Right lung (tissue), 5 donors: ENCODE results near the gene PLD1. TPM values are rescaled to one million over a fixed set of nuclear protein-coding genes. Genes with fewer than 3 reads are reported as not detected.
"Not testable (repeated sequence)": the region's sequence is repeated elsewhere in the genome, so short reads cannot be mapped to it uniquely, and the experiment has no call there.

Experiments
- DNase-seq, 2 donors: peaks; one replicate each; pipeline ENCODE4 v3.0.0-alpha.2; 2013
- polyA plus RNA-seq, 5 donors: library from polyadenylated mRNA; unstranded; fragments of 120-200 nt; gene quantifications; one replicate each; pipeline versions ENCODE4 v1.2.1 to v1.2.3, GENCODE V29; 2013; ENCODE audit warnings: inconsistent platforms in 1 of 5, low replicate concordance in 1 of 5; ENCODE audit not compliant: insufficient read length in 5 of 5, insufficient read depth in 1 of 5

The PLD1 gene
- polyA plus RNA-seq, 5 donors, result 2.8 to 6.3 (median 5.0) TPM

DNA sequence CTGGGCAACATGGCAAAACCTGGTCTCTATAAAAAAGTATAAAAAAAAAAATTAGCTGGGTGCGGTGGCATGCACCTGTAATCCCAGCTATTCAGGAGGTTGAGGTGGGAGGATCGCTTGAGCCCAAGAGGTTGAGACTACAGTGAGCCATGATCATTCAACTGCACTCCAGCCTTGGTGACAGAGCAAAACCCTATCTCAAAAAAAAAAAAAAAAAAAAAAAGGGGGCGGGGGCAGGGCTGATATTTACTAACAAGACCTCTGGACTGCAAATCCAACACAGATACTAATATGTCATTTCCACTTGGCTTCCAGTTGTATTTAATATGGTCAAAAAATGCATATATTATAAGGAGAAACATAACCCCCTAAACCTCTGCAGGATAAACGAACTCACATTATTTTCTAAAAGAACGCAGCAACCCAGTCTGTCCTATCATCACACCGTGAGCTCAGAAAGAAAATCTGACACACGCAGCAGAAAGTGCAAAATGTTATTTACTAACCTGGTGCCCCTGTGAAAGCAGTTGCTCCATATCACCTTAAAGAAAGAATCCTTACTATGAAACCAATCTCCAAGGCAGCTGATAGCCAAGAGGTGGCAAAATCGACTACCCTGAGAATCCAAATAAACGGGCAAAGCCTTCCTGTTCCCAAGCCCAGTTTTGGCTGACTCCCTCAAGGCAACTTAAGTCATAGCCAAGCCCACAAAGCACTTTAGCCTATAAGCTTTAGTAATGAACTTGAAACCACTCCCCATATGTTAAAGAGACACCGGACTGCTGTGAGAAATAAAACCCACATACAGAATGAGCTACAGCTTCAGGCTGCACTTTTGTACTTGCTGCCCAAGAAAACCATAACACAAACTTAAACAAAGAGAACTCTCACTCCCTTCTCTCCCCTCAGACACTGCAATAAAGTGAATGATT lies 39.3 kb downstream of the PLD1 start:
- peak; percentile 45 to 55 for DNase-seq

- DNase-seq, result no peak
These were observed 40.8 kb downstream of the PLD1 start for GRCh38 chr3:171769461-171769860.

DNA sequence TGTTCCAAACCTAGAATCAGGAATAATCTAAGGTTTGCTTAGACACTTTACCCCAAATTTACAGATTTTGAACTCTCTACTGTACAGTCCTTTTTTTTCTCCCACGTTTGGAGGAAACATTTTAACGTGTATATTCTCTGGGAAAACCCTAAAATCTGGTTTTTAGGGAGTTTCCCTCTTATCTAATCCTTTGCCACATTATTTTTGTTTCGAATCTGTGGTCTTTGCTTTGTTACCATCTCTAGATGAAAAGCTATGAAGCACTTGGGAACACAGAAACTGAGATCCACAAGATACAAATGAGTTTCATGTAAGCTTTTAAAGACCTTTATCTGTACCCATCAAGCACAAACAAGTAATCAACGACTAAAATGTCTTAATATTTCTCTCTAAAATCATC lies 41.3 kb downstream of the PLD1 start:
- DNase-seq, result no peak

DNA sequence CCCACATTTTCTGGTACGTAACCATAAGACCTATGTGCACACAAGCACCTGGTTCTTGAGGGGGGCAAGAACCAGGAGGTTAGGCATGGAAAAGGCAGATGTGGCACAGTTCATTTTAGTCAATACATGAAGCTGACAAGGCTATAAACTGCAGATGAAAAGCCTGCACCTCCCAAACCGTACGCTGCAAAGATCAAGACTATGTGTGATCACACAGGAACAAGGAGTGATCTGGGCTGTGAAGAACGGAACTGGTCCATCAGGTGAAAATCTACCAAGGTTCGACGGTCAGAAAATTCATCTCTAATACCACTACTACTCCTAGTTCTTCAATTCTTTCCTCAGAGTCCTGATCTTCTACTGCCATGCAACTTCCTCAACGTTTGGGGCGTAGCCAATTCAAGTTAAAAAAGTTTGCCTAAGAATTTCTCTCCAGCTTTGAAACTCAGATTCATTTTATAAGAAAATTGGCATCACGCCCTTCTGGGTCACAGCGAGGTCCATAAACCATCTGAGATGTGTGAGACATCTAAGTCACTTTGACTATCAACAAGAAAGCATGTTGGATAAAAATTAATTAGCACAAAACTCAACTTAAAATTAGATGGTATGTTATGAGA lies 41.9 kb downstream of the PLD1 start:
- DNase-seq, result no peak

DNA sequence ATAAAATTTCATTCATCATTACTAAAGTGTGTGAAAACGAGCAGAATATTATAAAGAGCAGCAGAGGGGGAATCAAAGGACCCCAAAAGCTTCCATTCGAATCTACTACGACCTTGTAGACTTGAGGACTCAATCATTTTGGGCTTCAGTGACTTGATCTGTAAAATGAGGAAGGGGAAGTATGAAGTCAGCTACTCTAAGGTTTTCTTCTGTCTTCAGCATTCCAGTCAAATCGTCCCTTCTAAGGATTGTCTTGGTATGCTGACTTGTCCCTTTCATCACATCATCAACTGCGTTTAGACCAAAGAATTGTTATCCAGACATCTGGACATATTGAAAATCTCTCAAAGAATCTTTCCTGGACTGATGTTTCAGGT lies 44.8 kb downstream of the PLD1 start:
- no peak for DNase-seq

- no peak for DNase-seq
These were observed 46.9 kb downstream of the PLD1 start for GRCh38 chr3:171763392-171763791.

GRCh38 chr3:171760477-171760876 lies 49.8 kb downstream of the PLD1 start:
- DNase-seq, result no peak

GRCh38 chr3:171758109-171758508 lies 52.2 kb downstream of the PLD1 start:
- DNase-seq, result no peak

- no peak for DNase-seq
These were observed 52.8 kb downstream of the PLD1 start for GRCh38 chr3:171757361-171758034.

- DNase-seq, result no peak
These were observed 54.6 kb downstream of the PLD1 start for GRCh38 chr3:171755656-171756055.

- no peak for DNase-seq
These were observed 55.2 kb downstream of the PLD1 start for GRCh38 chr3:171755015-171755589.

DNA sequence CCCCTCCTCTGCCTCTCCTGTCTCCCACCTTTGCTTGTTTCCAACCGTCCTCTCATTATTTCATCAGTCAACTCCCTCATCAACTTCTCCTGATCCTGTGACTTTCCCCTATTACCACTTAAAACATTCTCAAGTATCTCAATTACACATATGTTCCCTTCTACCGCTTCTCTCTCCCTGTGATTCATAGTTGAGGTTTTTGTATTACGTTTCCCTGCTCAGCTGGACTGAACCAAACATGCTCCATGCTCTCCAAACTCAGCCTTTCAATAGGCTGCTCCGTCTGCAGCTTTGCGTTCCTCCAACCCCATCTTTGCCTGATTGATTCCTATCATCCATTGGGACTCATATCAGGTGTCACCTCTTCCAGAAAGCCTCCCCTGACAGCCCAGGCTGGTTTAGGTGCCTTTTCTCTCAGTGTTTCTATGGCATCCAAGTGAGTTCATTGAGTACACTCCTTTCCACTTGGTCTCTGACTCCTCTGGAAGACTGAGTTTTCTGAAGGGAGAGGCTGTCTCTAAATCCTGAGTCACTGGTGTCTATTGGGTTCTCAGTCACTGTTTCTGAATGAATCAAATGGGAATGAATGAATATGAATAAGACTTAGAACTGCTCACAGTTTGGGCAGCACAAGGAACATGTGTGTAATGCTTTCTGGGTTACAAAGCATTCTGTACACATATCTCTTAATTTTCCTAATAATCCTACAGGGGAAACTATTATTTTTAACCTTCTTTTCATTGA lies 56.4 kb downstream of the PLD1 start:
- DNase-seq, result no peak

- no peak for DNase-seq
These were observed 57.2 kb downstream of the PLD1 start for GRCh38 chr3:171753025-171753472.

DNA sequence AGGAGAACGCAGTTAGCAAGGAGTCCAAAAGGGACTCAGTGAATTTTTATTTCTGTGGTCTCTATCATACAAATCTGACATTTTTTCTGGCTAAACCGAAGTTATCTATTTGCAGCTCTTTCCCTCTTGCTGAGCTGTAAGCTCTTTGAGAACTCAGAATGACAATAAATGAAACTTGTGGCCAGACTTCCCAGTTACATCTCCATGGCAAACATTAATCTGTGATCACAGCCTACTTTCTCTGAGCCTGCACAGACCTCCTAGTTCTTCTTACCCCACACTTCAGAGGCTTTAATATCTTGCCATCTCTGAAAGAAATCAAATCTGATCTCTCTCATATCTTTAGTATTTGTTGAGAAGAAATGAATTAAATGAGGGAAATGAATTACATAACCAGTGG lies 58.0 kb downstream of the PLD1 start:
- no peak for DNase-seq

DNA sequence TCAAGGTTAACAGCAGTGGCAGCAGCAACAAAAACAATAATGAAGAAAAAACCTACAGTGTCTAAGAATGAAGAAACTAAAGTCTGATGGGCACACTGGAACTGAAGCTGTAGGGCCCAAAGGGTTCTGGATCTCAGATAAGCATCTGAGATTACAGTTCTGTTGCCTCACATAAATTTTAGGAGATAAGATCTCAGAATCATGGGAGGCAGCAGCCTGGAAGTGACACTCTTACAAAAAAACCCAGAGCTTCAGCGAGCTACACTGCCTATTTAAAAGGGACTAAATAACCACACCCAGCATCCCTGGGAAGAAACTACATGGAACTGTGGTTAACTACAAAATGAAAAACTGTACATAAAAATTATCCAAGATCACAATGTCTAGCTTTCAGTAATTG lies 61.2 kb downstream of the PLD1 start:
- DNase-seq, result no peak

DNA sequence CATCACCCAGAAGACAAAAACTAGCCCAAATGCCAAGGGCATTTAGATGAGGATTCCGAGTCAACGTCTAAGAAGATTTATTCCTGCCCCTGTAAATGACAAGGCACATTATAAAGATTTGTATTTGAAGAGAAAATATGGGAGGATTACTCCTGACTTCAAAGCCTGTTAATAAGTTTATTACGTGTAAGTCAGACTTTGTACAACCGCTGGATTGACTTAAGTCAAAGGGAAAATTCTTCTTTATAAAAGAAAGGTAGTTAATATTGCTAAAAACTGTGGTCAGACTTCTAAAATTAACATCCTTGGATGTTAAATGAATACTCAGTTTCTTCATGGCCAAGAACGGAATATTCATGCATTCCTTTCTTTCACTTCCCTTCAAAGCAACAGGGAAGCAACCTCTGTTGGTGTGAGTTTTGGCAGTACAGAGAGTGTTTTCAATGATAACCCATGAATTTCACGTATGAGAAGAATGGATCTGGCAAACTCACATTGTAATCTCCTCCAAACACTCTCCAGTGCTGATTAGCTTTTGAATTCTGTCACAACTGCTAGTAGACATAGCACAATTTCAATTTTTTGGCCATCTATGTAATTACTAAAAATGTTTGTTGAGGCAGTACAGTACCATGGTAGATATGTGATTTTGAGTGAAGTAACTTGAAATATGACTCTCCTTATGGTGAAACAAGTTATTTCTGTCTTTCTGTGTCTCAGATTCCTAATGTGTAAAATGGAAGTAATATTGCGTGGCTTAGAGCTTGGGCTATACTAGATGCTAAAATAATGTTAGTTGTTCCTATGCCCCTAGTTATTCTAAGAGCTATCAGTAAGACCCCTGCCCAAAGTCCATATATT lies 62.0 kb downstream of the PLD1 start:
- no peak for DNase-seq

GRCh38 chr3:171747223-171747920 lies 62.9 kb downstream of the PLD1 start:
- no peak for DNase-seq

GRCh38 chr3:171746320-171747222 lies 63.7 kb downstream of the PLD1 start:
- DNase-seq, result not testable (repeated sequence)
